Measurements from ENCODE around the gene DHRS2. TPM values are rescaled to one million over a fixed set of nuclear protein-coding genes. Genes with fewer than 3 reads are reported as not detected.

Gene DHRS2
- total and polyA plus RNA-seq, 10 of the 15 experiments (the other 5 are each of a cell fraction or from before 2014, with no cell fraction given) = 0.09 to 1.8 (median 0.73) TPM; not detected in 1

DNA sequence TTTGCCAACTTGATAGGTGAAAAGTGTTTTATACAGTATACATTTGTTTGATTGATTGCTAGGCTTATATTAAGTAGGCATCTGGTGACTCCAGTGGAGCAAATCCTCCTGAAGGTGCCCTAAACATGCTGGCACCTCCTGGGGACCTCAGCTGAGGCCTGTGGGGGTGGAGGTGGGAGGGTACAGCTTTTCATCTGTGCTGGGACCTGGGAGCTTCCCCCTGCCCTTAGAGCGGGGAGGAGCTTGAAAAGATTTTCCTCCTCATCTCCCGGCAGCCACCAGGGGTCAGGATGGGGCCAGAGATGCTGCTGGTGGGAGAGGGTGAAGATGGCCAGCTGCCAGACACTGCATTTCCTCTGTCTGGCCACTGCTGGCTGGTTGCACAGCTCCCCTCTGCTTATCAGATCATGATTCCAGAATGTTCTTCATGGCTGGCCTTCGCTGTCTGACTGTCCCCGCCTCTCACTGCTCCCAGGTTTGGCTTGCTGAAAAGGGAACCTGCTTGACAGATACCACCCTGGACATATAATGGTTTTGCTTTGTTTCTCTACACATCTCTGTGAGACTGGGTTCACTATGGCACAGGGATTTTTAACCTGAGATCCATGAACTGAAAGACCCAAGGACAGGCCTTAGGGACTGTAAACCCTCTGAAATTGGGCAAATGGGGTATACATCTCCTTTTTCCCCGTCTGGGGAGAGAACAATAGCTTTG lies 47.1 kb upstream of the DHRS2 start (continued):
- TF ChIP-seq RELA (IDR thresholded peaks at IDR 0.05; ENCODE audit: borderline replicate concordance, partially characterized antibody) (peak; percentile 53), EED (IDR thresholded peaks at IDR 0.05; ENCODE audit: low read depth) (0 out of 2 replicates have a peak, but pooled peaks have one; percentile 11), MXI1 (IDR thresholded peaks at IDR 0.05; ENCODE audit: low read depth, low read length) (0 out of 2 replicates have a peak, but pooled peaks have one; percentile 51), NRF1 (conservative IDR thresholded peaks at IDR 0.05; ENCODE audit: low read depth, low read length) (no peak), MEF2B (IDR thresholded peaks at IDR 0.05; ENCODE audit: partially characterized antibody, poor library complexity, severe bottlenecking) (no peak), POLR2AphosphoS5 (IDR thresholded peaks at IDR 0.05; ENCODE audit: low read length) (peak; percentile 63; the same call in 1 of the 2 replicates), PAX5 (IDR thresholded peaks at IDR 0.05; ENCODE audit: borderline replicate concordance, low read depth, low read length) (peak; percentile 44; the same call in 1 of the 2 replicates), SMC3 (IDR thresholded peaks at IDR 0.05; ENCODE audit: borderline replicate concordance, low read length) (peak; percentile 95), BHLHE40 (IDR thresholded peaks at IDR 0.05; ENCODE audit: borderline replicate concordance in 1 of 2, low read depth in 2 of 2, low read length in 1 of 2) (peak in 1 of 2 experiments; percentile 10; a peak in 1 of 4 replicates), NBN (IDR thresholded peaks at IDR 0.05) (0 out of 2 replicates have a peak, but pooled peaks have one; percentile 39), IRF4 (IDR thresholded peaks at IDR 0.05; ENCODE audit: low read depth, low read length) (peak; percentile 77), EP300 (IDR thresholded peaks at IDR 0.05; ENCODE audit: borderline replicate concordance in 1 of 2, control insufficient read depth in 1 of 2, low read depth in 2 of 2, low read length in 2 of 2) (0 out of 4 replicates have a peak, but pooled peaks of 1 of the 2 experiments have one; percentile 15), FOXM1 (IDR thresholded peaks at IDR 0.05; ENCODE audit: low read depth, low read length) (0 out of 2 replicates have a peak, but pooled peaks have one; percentile 47), TCF12 (IDR thresholded peaks at IDR 0.05; ENCODE audit: low read depth, low read length) (peak; percentile 74; the same call in 1 of the 2 replicates), MTA3 (IDR thresholded peaks at IDR 0.05; ENCODE audit: borderline replicate concordance, low read length) (no peak), SMARCA5 (IDR thresholded peaks at IDR 0.05) (peak; percentile 62; the same call in 1 of the 2 replicates), YY1 (IDR thresholded peaks at IDR 0.05; ENCODE audit: low read depth, low read length) (peak; percentile 78), MEF2A (IDR thresholded peaks at IDR 0.05; ENCODE audit: insufficient read depth, low read depth, low read length) (peak; percentile 76), ZNF384 (IDR thresholded peaks at IDR 0.05; ENCODE audit: borderline replicate concordance, low read depth, low read length) (no peak)
- TF ChIP-seq, protein P1, sequence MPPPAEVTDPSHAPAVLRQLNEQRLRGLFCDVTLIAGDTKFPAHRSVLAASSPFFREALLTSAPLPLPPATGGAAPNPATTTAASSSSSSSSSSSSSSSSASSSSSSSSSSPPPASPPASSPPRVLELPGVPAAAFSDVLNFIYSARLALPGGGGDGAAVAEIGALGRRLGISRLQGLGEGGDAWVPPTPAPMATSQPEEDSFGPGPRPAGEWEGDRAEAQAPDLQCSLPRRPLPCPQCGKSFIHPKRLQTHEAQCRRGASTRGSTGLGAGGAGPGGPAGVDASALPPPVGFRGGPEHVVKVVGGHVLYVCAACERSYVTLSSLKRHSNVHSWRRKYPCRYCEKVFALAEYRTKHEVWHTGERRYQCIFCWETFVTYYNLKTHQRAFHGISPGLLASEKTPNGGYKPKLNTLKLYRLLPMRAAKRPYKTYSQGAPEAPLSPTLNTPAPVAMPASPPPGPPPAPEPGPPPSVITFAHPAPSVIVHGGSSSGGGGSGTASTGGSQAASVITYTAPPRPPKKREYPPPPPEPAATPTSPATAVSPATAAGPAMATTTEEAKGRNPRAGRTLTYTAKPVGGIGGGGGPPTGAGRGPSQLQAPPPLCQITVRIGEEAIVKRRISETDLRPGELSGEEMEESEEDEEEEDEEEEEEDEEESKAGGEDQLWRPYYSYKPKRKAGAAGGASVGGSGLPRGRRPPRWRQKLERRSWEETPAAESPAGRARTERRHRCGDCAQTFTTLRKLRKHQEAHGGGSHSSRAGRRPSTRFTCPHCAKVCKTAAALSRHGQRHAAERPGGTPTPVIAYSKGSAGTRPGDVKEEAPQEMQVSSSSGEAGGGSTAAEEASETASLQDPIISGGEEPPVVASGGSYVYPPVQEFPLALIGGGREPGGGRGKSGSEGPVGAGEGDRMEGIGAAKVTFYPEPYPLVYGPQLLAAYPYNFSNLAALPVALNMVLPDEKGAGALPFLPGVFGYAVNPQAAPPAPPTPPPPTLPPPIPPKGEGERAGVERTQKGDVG (CRISPR knock-in tag; IDR thresholded peaks at IDR 0.05) = no peak
- TF ChIP-seq, protein P2, sequence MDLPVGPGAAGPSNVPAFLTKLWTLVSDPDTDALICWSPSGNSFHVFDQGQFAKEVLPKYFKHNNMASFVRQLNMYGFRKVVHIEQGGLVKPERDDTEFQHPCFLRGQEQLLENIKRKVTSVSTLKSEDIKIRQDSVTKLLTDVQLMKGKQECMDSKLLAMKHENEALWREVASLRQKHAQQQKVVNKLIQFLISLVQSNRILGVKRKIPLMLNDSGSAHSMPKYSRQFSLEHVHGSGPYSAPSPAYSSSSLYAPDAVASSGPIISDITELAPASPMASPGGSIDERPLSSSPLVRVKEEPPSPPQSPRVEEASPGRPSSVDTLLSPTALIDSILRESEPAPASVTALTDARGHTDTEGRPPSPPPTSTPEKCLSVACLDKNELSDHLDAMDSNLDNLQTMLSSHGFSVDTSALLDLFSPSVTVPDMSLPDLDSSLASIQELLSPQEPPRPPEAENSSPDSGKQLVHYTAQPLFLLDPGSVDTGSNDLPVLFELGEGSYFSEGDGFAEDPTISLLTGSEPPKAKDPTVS (IDR thresholded peaks at IDR 0.05; ENCODE audit: low read depth, low read length) = peak; percentile 97
- TF ChIP-seq, protein P3, sequence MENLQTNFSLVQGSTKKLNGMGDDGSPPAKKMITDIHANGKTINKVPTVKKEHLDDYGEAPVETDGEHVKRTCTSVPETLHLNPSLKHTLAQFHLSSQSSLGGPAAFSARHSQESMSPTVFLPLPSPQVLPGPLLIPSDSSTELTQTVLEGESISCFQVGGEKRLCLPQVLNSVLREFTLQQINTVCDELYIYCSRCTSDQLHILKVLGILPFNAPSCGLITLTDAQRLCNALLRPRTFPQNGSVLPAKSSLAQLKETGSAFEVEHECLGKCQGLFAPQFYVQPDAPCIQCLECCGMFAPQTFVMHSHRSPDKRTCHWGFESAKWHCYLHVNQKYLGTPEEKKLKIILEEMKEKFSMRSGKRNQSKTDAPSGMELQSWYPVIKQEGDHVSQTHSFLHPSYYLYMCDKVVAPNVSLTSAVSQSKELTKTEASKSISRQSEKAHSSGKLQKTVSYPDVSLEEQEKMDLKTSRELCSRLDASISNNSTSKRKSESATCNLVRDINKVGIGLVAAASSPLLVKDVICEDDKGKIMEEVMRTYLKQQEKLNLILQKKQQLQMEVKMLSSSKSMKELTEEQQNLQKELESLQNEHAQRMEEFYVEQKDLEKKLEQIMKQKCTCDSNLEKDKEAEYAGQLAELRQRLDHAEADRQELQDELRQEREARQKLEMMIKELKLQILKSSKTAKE (IDR thresholded peaks at IDR 0.05; ENCODE audit: low read depth, poor library complexity, severe bottlenecking) = peak; percentile 71

Data from GM12878 (cell line).